Body of pancreas (tissue), 4 donors: Measurements from ENCODE around the gene AKNAD1.

Experiments
- POLR2A ChIP-seq, 3 donors: fragments of 450-650 bp; IDR thresholded peaks; one replicate each; pipeline ENCODE4 v1.6.1; 2016; ENCODE audit warnings: antibody characterized with exemption in 3 of 3, mild to moderate bottlenecking in 2 of 3
- TF ChIP-seq, protein P1 (sequence below), 7 experiments: fragments of 450-650 bp in 4 of 7; fragments of 200-600 bp in 3 of 7; sonication (generic) in 3 of 7; IDR thresholded peaks; one replicate each; pipeline ENCODE4 v1.5.1; 2016 to 2019; ENCODE audit warnings: antibody characterized with exemption in 7 of 7

DNA sequence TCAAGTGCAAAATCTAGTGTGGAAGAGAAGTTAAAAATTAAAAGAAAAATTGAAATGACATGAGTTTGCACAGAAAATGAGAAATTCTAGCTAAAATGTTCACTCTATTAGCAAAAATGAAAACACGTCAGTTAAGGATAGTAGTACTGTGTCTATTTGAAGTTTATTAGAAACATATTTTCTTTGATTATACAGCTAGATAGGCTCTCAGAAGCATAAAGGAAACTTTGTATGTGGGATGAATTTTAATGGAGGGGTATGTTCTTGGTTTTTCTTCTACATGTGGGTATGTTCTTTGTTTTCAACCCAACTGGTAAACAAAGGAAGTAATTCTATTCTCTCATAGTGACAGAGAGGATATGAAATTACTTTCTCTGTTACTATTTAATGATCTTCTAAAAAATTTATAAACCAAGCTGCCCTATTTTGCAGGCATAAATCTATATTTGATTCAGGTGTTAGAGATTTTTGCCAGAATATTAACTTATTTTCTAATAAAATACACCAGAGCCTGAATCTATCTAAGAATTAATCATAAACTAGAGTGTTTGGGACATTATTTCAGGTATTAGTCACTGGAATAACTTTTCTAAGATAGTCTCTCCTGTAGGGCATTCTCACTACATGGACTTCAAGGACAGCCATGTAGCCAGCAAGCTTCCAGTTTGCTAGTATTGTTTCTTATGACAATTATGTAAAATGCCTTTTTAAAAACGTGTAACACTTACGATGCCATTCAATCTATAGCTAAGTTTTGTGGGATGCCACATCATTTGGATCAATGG is 35.7 kb upstream of the AKNAD1 start:
- TF ChIP-seq, protein P1, sequence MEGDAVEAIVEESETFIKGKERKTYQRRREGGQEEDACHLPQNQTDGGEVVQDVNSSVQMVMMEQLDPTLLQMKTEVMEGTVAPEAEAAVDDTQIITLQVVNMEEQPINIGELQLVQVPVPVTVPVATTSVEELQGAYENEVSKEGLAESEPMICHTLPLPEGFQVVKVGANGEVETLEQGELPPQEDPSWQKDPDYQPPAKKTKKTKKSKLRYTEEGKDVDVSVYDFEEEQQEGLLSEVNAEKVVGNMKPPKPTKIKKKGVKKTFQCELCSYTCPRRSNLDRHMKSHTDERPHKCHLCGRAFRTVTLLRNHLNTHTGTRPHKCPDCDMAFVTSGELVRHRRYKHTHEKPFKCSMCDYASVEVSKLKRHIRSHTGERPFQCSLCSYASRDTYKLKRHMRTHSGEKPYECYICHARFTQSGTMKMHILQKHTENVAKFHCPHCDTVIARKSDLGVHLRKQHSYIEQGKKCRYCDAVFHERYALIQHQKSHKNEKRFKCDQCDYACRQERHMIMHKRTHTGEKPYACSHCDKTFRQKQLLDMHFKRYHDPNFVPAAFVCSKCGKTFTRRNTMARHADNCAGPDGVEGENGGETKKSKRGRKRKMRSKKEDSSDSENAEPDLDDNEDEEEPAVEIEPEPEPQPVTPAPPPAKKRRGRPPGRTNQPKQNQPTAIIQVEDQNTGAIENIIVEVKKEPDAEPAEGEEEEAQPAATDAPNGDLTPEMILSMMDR (IDR thresholded peaks at IDR 0.05), result no peak
- no peak for TF ChIP-seq POLR2A (IDR thresholded peaks at IDR 0.05)
